Liver (tissue), 9 donors: Measurements from ENCODE around the gene KLF11. TPM values are rescaled to one million over a fixed set of nuclear protein-coding genes. Genes with fewer than 3 reads are reported as not detected.

ENCODE experiments used
- DNase-seq: peaks from one replicate; pipeline ENCODE4 v3.0.0-alpha.2; 2017; ENCODE audit warnings: low spot score
- H3K27ac ChIP-seq, 2 donors: one replicate each; pipeline ENCODE4 v1.7.0; 2013; ENCODE audit warnings: inconsistent platforms in 2 of 2, low read length in 2 of 2, control low read depth in 1 of 2, low read depth in 1 of 2, mild to moderate bottlenecking in 1 of 2
- H3K27me3 ChIP-seq, 4 donors: one replicate each; pipeline versions ENCODE4 v1.6.1 to v1.7.0; 2013; ENCODE audit warnings: low read length in 3 of 4, inconsistent platforms in 1 of 4, mild to moderate bottlenecking in 1 of 4, moderate library complexity in 1 of 4; ENCODE audit not compliant: control insufficient read depth in 4 of 4, insufficient read depth in 4 of 4
- H3K36me3 ChIP-seq, 4 donors: one replicate each; pipeline versions ENCODE4 v1.6.1 to v1.7.0; 2013; ENCODE audit warnings: low read length in 3 of 4, mild to moderate bottlenecking in 3 of 4, low read depth in 1 of 4, moderate library complexity in 1 of 4; ENCODE audit not compliant: control insufficient read depth in 4 of 4, insufficient read depth in 3 of 4
- H3K4me1 ChIP-seq, 4 donors: one replicate each; pipeline versions ENCODE4 v1.6.1 to v1.7.0; 2013; ENCODE audit warnings: low read length in 3 of 4, mild to moderate bottlenecking in 3 of 4, moderate library complexity in 1 of 4; ENCODE audit not compliant: control insufficient read depth in 4 of 4, insufficient read depth in 4 of 4
- H3K4me3 ChIP-seq, 3 donors: one replicate each; pipeline versions ENCODE4 v1.6.1 to v1.7.0; 2013; ENCODE audit warnings: low read length in 3 of 3, control low read depth in 1 of 3, low read depth in 1 of 3, mild to moderate bottlenecking in 1 of 3
- H3K9ac ChIP-seq, 2 donors: one replicate each; pipeline ENCODE4 v1.7.0; 2013; ENCODE audit warnings: low read length in 2 of 2, mild to moderate bottlenecking in 2 of 2, moderate library complexity in 2 of 2, control low read depth in 1 of 2, low read depth in 1 of 2
- H3K9me3 ChIP-seq, 4 donors: one replicate each; pipeline versions ENCODE4 v1.6.1 to v1.7.0; 2013; ENCODE audit warnings: low read length in 3 of 4; ENCODE audit not compliant: control insufficient read depth in 4 of 4
- CTCF ChIP-seq: fragments of 150-350 bp; IDR thresholded peaks from 2 replicates; pipeline ENCODE4 v1.5.1; 2017; ENCODE audit warnings: improper control_type of control experiment, low read depth, low read length; ENCODE audit not compliant: missing input control
- FOXA1 ChIP-seq: IDR thresholded peaks from 2 replicates; pipeline ENCODE4 v1.6.1; 2016; ENCODE audit warnings: antibody characterized with exemption
- GABPA ChIP-seq, 2 donors: IDR thresholded peaks in 1 of 2; conservative IDR thresholded peaks in 1 of 2; 2 replicates each; pipeline ENCODE4 v1.6.1; 2016; ENCODE audit warnings: antibody characterized with exemption in 2 of 2, mild to moderate bottlenecking in 1 of 2, moderate library complexity in 1 of 2
- HNF4G ChIP-seq: IDR thresholded peaks from 2 replicates; pipeline ENCODE4 v1.6.1; 2016; ENCODE audit warnings: antibody characterized with exemption
- JUND ChIP-seq, 2 donors: IDR thresholded peaks; 2 replicates each; pipeline ENCODE4 v1.6.1; 2016; ENCODE audit warnings: antibody characterized with exemption in 2 of 2
- MAX ChIP-seq: IDR thresholded peaks from 2 replicates; pipeline ENCODE4 v1.6.1; 2016; ENCODE audit warnings: antibody characterized with exemption
- RAD21 ChIP-seq, 2 donors: IDR thresholded peaks; 2 replicates each; pipeline ENCODE4 v1.6.1; 2016; ENCODE audit warnings: antibody characterized with exemption in 2 of 2, mild to moderate bottlenecking in 2 of 2
- RXRA ChIP-seq, 2 donors: IDR thresholded peaks; 2 replicates each; pipeline ENCODE4 v1.6.1; 2017 to 2018; ENCODE audit warnings: antibody characterized with exemption in 2 of 2, mild to moderate bottlenecking in 1 of 2
- SP1 ChIP-seq: IDR thresholded peaks from 2 replicates; pipeline ENCODE4 v1.6.1; 2018; ENCODE audit warnings: antibody characterized with exemption, mild to moderate bottlenecking
- ZBTB33 ChIP-seq: IDR thresholded peaks from 2 replicates; pipeline ENCODE4 v1.6.1; 2016; ENCODE audit warnings: antibody characterized with exemption
- WGBS: extraction: QIAGEN DNeasy Blood & Tissue Kit; methylation state at CpG from one replicate; pipeline ENCODE4 v1.1.7; 2013; 5-methylcytosine and 5-hydroxymethylcytosine counted together
- polyA plus RNA-seq, 2 donors: library from polyadenylated mRNA; stranded (reverse) in 1 of 2; unstranded in 1 of 2; fragments of 200-250 nt in 1 of 2; fragments of >200 nt in 1 of 2; fragmentation: Nextera tagmentation in 1 of 2; extraction: Ambion mirVana in 1 of 2; gene quantifications; one replicate each; pipeline versions ENCODE4 v1.2.1 to v1.2.3, GENCODE V29; 2013 to 2015
- total RNA-seq, 2 donors: library from RNA; depleted of rRNA; stranded (reverse); fragments of >200 nt; gene quantifications; one replicate each; pipeline ENCODE4 v1.2.3, GENCODE V29; 2014
- donor health status: healthy.
- donor health status: healthy.
- donor health status: healthy.
- donor health status: healthy.
- donor health status: healthy.

KLF11 gene
- total and polyA plus RNA-seq, 4 donors = 10.5 to 43.0 (median 14.5) TPM

- 94% methylated on average over 4 of the region's 4 CpGs for WGBS
- peaks cover 9 to 19% (median 14%) of the 10 kb centered on the region in 4 donors for H3K4me1 ChIP-seq
- H3K4me3 ChIP-seq = no peak overlapping the region
- H3K9ac ChIP-seq = no peak overlapping the region
- no peaks in the 10 kb centered on the region for H3K9me3 ChIP-seq
- H3K36me3 ChIP-seq = no peaks in the 10 kb centered on the region
- H3K27ac ChIP-seq = no peak overlapping the region
- TF ChIP-seq FOXA1 (no peak), MAX (no peak), CTCF (no peak), SP1 (peak; percentile 17), ZBTB33 (no peak), RXRA (IDR thresholded peaks at IDR 0.05) (peak; percentile 65 to 72), JUND (IDR thresholded peaks at IDR 0.05) (no peak), RAD21 (IDR thresholded peaks at IDR 0.05) (peak in 1 of 2 donors; percentile 29), GABPA (IDR thresholded peaks at IDR 0.05 in 1 of 2, conservative IDR thresholded peaks at IDR 0.05 in 1 of 2) (no peak)
- H3K27me3 ChIP-seq = no peaks in the 10 kb centered on the region
- no peak for DNase-seq
Measured at GRCh38 chr2:10022445-10022844, 20.9 kb upstream of the KLF11 start.

GRCh38 chr2:10022966-10023662, 20.2 kb upstream of the KLF11 start:
- Histone ChIP-seq H3K27ac (no peak overlapping the region), H3K4me3 (no peak overlapping the region), H3K36me3 (no peaks in the 10 kb centered on the region), H3K9me3 (no peaks in the 10 kb centered on the region), H3K27me3 (no peaks in the 10 kb centered on the region), H3K9ac (no peak overlapping the region), H3K4me1 (peaks cover 5 to 15% (median 12%) of the 10 kb centered on the region in 4 donors)
- 92% methylated on average over 10 of the region's 10 CpGs for WGBS
- TF ChIP-seq GABPA (IDR thresholded peaks at IDR 0.05 in 1 of 2, conservative IDR thresholded peaks at IDR 0.05 in 1 of 2) (no peak), RAD21 (IDR thresholded peaks at IDR 0.05) (peak; percentile 53 to 55), CTCF (peak; percentile 6), HNF4G (no peak)
- DNase-seq = no peak
